Neural cell (in vitro differentiated cells): Measurements from ENCODE around the gene FAN1.

Experiments used
- EZH2 ChIP-seq: fragments of 200-600, 300-800 bp; shearing (Covaris generic), sonication (generic); IDR thresholded peaks from 2 replicates; pipeline ENCODE4 v1.6.1; 2014; ENCODE audit warnings: antibody characterized with exemption, low read length, borderline replicate concordance, mild to moderate bottlenecking; ENCODE audit not compliant: insufficient read depth, poor library complexity, severe bottlenecking
- TF ChIP-seq, protein P1 (sequence below): fragments of 450-650 bp; IDR thresholded peaks from 2 replicates; pipeline ENCODE4 v1.5.1; 2014; ENCODE audit warnings: antibody characterized with exemption, mild to moderate bottlenecking, moderate library complexity; ENCODE audit not compliant: poor library complexity, severe bottlenecking
- TF ChIP-seq, protein P2 (sequence below): IDR thresholded peaks from 2 replicates; pipeline ENCODE4 v1.6.1; 2012; ENCODE audit warnings: borderline replicate concordance

DNA sequence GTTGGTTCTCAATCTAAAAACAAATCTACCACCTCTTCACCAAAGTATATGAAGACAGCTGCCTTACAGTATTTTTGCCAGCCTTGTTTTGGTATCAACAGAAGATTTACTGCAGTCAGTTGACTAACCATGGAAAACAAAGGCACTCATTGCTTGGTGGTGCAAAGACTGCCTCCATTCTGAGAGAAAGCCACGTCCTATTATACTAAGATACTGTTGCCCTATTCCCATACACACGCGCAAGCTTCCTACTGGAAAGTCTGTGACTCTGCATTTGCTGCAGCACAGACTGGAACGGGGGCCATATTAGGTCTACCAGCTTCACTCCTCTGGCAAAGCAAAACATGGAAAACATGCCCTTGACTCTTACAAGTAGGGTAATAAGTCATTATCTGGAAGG is 69.7 kb downstream of the FAN1 start:
- TF ChIP-seq, protein P1, sequence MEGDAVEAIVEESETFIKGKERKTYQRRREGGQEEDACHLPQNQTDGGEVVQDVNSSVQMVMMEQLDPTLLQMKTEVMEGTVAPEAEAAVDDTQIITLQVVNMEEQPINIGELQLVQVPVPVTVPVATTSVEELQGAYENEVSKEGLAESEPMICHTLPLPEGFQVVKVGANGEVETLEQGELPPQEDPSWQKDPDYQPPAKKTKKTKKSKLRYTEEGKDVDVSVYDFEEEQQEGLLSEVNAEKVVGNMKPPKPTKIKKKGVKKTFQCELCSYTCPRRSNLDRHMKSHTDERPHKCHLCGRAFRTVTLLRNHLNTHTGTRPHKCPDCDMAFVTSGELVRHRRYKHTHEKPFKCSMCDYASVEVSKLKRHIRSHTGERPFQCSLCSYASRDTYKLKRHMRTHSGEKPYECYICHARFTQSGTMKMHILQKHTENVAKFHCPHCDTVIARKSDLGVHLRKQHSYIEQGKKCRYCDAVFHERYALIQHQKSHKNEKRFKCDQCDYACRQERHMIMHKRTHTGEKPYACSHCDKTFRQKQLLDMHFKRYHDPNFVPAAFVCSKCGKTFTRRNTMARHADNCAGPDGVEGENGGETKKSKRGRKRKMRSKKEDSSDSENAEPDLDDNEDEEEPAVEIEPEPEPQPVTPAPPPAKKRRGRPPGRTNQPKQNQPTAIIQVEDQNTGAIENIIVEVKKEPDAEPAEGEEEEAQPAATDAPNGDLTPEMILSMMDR, result no peak
- no peak for TF ChIP-seq EZH2
- TF ChIP-seq, protein P2, sequence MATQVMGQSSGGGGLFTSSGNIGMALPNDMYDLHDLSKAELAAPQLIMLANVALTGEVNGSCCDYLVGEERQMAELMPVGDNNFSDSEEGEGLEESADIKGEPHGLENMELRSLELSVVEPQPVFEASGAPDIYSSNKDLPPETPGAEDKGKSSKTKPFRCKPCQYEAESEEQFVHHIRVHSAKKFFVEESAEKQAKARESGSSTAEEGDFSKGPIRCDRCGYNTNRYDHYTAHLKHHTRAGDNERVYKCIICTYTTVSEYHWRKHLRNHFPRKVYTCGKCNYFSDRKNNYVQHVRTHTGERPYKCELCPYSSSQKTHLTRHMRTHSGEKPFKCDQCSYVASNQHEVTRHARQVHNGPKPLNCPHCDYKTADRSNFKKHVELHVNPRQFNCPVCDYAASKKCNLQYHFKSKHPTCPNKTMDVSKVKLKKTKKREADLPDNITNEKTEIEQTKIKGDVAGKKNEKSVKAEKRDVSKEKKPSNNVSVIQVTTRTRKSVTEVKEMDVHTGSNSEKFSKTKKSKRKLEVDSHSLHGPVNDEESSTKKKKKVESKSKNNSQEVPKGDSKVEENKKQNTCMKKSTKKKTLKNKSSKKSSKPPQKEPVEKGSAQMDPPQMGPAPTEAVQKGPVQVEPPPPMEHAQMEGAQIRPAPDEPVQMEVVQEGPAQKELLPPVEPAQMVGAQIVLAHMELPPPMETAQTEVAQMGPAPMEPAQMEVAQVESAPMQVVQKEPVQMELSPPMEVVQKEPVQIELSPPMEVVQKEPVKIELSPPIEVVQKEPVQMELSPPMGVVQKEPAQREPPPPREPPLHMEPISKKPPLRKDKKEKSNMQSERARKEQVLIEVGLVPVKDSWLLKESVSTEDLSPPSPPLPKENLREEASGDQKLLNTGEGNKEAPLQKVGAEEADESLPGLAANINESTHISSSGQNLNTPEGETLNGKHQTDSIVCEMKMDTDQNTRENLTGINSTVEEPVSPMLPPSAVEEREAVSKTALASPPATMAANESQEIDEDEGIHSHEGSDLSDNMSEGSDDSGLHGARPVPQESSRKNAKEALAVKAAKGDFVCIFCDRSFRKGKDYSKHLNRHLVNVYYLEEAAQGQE, result no peak
